Measurements from ENCODE around the gene FN1.

The FN1 gene

GRCh38 chr2:215369181-215369760 is 66.6 kb downstream of the FN1 start:
- no peaks in the 10 kb centered on the region for H3K27me3 ChIP-seq (ENCODE audit: control insufficient read depth in 1 of 2, insufficient read depth in 1 of 2, low read length in 2 of 2)
- no peak overlapping the region for H2BK5ac ChIP-seq (ENCODE audit: low read depth, low read length, poor library complexity, severe bottlenecking)
- no peak overlapping the region for H4K91ac ChIP-seq (ENCODE audit: low read length)
- H3K23ac ChIP-seq (ENCODE audit: low read length in 2 of 2), result no peak overlapping the region
- H2BK15ac ChIP-seq (ENCODE audit: low read depth, poor library complexity, severe bottlenecking), result no peak overlapping the region
- peak overlapping the region; percentile 26 for H3K27ac ChIP-seq (ENCODE audit: low read length, poor library complexity, severe bottlenecking)
- DNase-seq, result no peak
- no peak overlapping the region for H3K4ac ChIP-seq (ENCODE audit: low read depth in 1 of 2, low read length in 2 of 2)
- H3K14ac ChIP-seq (ENCODE audit: low read length in 2 of 2), result no peak overlapping the region
- H3K18ac ChIP-seq (ENCODE audit: low read depth in 1 of 2, low read length in 2 of 2), result no peak overlapping the region
- H2AFZ ChIP-seq (ENCODE audit: low read depth, low read length), result no peak overlapping the region
- H2BK12ac ChIP-seq (ENCODE audit: low read length in 2 of 2), result no peak overlapping the region
- no peak overlapping the region for H3K4me2 ChIP-seq (ENCODE audit: low read length, poor library complexity, severe bottlenecking)
- no peaks in the 10 kb centered on the region for H3K9me3 ChIP-seq (ENCODE audit: control insufficient read depth, low read length)
- H3K4me3 ChIP-seq (ENCODE audit: insufficient read depth in 1 of 2, low read depth in 1 of 2, low read length in 2 of 2), result no peak overlapping the region
- H3K79me1 ChIP-seq (replicated peaks; ENCODE audit: low read length, poor library complexity, severe bottlenecking), result no peaks in the 10 kb centered on the region
- peak overlapping the region; percentile 67 for H3K9ac ChIP-seq (ENCODE audit: low read length)
- peaks cover 7% of the 10 kb centered on the region for H3K4me1 ChIP-seq (ENCODE audit: control insufficient read depth, insufficient read depth, low read depth, low read length)
- 97% methylated on average over 2 of the region's 3 CpGs for WGBS
- no peak overlapping the region for H2AK5ac ChIP-seq (ENCODE audit: low read length, severe bottlenecking)
- H4K8ac ChIP-seq (ENCODE audit: low read length), result no peak overlapping the region
- peaks cover 35 to 97% of the 10 kb centered on the region in 2 experiments for H3K36me3 ChIP-seq (ENCODE audit: control insufficient read depth in 1 of 2, insufficient read depth in 2 of 2, low read depth in 1 of 2, low read length in 2 of 2)
- no peak overlapping the region for H2BK120ac ChIP-seq (ENCODE audit: low read depth, low read length)

- Histone ChIP-seq H2BK12ac (ENCODE audit: low read length in 2 of 2) (no peak overlapping the region), H3K9ac (ENCODE audit: low read length) (peak overlapping the region; percentile 67), H3K4ac (ENCODE audit: low read depth in 1 of 2, low read length in 2 of 2) (no peak overlapping the region), H3K4me1 (ENCODE audit: control insufficient read depth, insufficient read depth, low read depth, low read length) (peaks cover 7% of the 10 kb centered on the region), H3K4me3 (ENCODE audit: insufficient read depth in 1 of 2, low read depth in 1 of 2, low read length in 2 of 2) (no peak overlapping the region), H3K36me3 (ENCODE audit: control insufficient read depth in 1 of 2, insufficient read depth in 2 of 2, low read depth in 1 of 2, low read length in 2 of 2) (peaks cover 35 to 97% of the 10 kb centered on the region in 2 experiments), H3K27ac (ENCODE audit: low read length, poor library complexity, severe bottlenecking) (no peak overlapping the region), H4K91ac (ENCODE audit: low read length) (no peak overlapping the region), H3K4me2 (ENCODE audit: low read length, poor library complexity, severe bottlenecking) (no peak overlapping the region), H2BK120ac (ENCODE audit: low read depth, low read length) (no peak overlapping the region), H3K18ac (ENCODE audit: low read depth in 1 of 2, low read length in 2 of 2) (no peak overlapping the region), H3K9me3 (ENCODE audit: control insufficient read depth, low read length) (no peaks in the 10 kb centered on the region), H2AK5ac (ENCODE audit: low read length, severe bottlenecking) (no peak overlapping the region), H2AFZ (ENCODE audit: low read depth, low read length) (no peak overlapping the region), H2BK5ac (ENCODE audit: low read depth, low read length, poor library complexity, severe bottlenecking) (no peak overlapping the region), H3K79me1 (replicated peaks; ENCODE audit: low read length, poor library complexity, severe bottlenecking) (no peaks in the 10 kb centered on the region), H3K27me3 (ENCODE audit: control insufficient read depth in 1 of 2, insufficient read depth in 1 of 2, low read length in 2 of 2) (no peaks in the 10 kb centered on the region), H4K8ac (ENCODE audit: low read length) (no peak overlapping the region), H3K14ac (ENCODE audit: low read length in 2 of 2) (no peak overlapping the region), H3K23ac (ENCODE audit: low read length in 2 of 2) (no peak overlapping the region), H2BK15ac (ENCODE audit: low read depth, poor library complexity, severe bottlenecking) (no peak overlapping the region)
- DNase-seq, result no peak
These were observed 67.4 kb downstream of the FN1 start for GRCh38 chr2:215368493-215368809.

GRCh38 chr2:215367662-215368492 is 68.0 kb downstream of the FN1 start:
- peaks cover 7% of the 10 kb centered on the region for H3K4me1 ChIP-seq (ENCODE audit: control insufficient read depth, insufficient read depth, low read depth, low read length)
- H2AK5ac ChIP-seq (ENCODE audit: low read length, severe bottlenecking), result no peak overlapping the region
- no peak overlapping the region for H2AFZ ChIP-seq (ENCODE audit: low read depth, low read length)
- peaks cover 33 to 97% of the 10 kb centered on the region in 2 experiments for H3K36me3 ChIP-seq (ENCODE audit: control insufficient read depth in 1 of 2, insufficient read depth in 2 of 2, low read depth in 1 of 2, low read length in 2 of 2)
- H3K27ac ChIP-seq (ENCODE audit: low read length, poor library complexity, severe bottlenecking), result peak overlapping the region; percentile 41
- peak overlapping the region; percentile 67 for H3K9ac ChIP-seq (ENCODE audit: low read length)
- no peaks in the 10 kb centered on the region for H3K9me3 ChIP-seq (ENCODE audit: control insufficient read depth, low read length)
- DNase-seq, result peak; percentile 61
- H2BK120ac ChIP-seq (ENCODE audit: low read depth, low read length), result no peak overlapping the region
- H3K4ac ChIP-seq (ENCODE audit: low read depth in 1 of 2, low read length in 2 of 2), result no peak overlapping the region
- no peak overlapping the region for H2BK12ac ChIP-seq (ENCODE audit: low read length in 2 of 2)
- H3K4me3 ChIP-seq (ENCODE audit: insufficient read depth in 1 of 2, low read depth in 1 of 2, low read length in 2 of 2), result no peak overlapping the region
- H3K4me2 ChIP-seq (ENCODE audit: low read length, poor library complexity, severe bottlenecking), result no peak overlapping the region
- H2BK15ac ChIP-seq (ENCODE audit: low read depth, poor library complexity, severe bottlenecking), result no peak overlapping the region
- no peak overlapping the region for H4K8ac ChIP-seq (ENCODE audit: low read length)
- no peak overlapping the region for H3K14ac ChIP-seq (ENCODE audit: low read length in 2 of 2)
- H4K91ac ChIP-seq (ENCODE audit: low read length), result no peak overlapping the region
- WGBS, result 74% methylated on average over 10 of the region's 11 CpGs
- H3K79me1 ChIP-seq (replicated peaks; ENCODE audit: low read length, poor library complexity, severe bottlenecking), result no peaks in the 10 kb centered on the region
- no peaks in the 10 kb centered on the region for H3K27me3 ChIP-seq (ENCODE audit: control insufficient read depth in 1 of 2, insufficient read depth in 1 of 2, low read length in 2 of 2)
- H3K18ac ChIP-seq (ENCODE audit: low read depth in 1 of 2, low read length in 2 of 2), result no peak overlapping the region
- no peak overlapping the region for H3K23ac ChIP-seq (ENCODE audit: low read length in 2 of 2)
- no peak overlapping the region for H2BK5ac ChIP-seq (ENCODE audit: low read depth, low read length, poor library complexity, severe bottlenecking)

- Histone ChIP-seq H3K27ac (ENCODE audit: low read length, poor library complexity, severe bottlenecking) (no peak overlapping the region), H2AK5ac (ENCODE audit: low read length, severe bottlenecking) (no peak overlapping the region), H4K91ac (ENCODE audit: low read length) (no peak overlapping the region), H2BK120ac (ENCODE audit: low read depth, low read length) (no peak overlapping the region), H3K18ac (ENCODE audit: low read depth in 1 of 2, low read length in 2 of 2) (no peak overlapping the region), H3K79me1 (replicated peaks; ENCODE audit: low read length, poor library complexity, severe bottlenecking) (no peaks in the 10 kb centered on the region), H3K27me3 (ENCODE audit: control insufficient read depth in 1 of 2, insufficient read depth in 1 of 2, low read length in 2 of 2) (no peaks in the 10 kb centered on the region), H4K8ac (ENCODE audit: low read length) (no peak overlapping the region), H3K4me2 (ENCODE audit: low read length, poor library complexity, severe bottlenecking) (no peak overlapping the region), H2BK15ac (ENCODE audit: low read depth, poor library complexity, severe bottlenecking) (no peak overlapping the region), H3K4me1 (ENCODE audit: control insufficient read depth, insufficient read depth, low read depth, low read length) (peaks cover 10% of the 10 kb centered on the region), H3K9me3 (ENCODE audit: control insufficient read depth, low read length) (no peaks in the 10 kb centered on the region), H3K14ac (ENCODE audit: low read length in 2 of 2) (no peak overlapping the region), H3K36me3 (ENCODE audit: control insufficient read depth in 1 of 2, insufficient read depth in 2 of 2, low read depth in 1 of 2, low read length in 2 of 2) (peaks cover 35 to 97% of the 10 kb centered on the region in 2 experiments), H3K9ac (ENCODE audit: low read length) (peak overlapping the region; percentile 67), H2BK5ac (ENCODE audit: low read depth, low read length, poor library complexity, severe bottlenecking) (no peak overlapping the region), H2AFZ (ENCODE audit: low read depth, low read length) (no peak overlapping the region), H3K23ac (ENCODE audit: low read length in 2 of 2) (no peak overlapping the region), H3K4ac (ENCODE audit: low read depth in 1 of 2, low read length in 2 of 2) (no peak overlapping the region), H2BK12ac (ENCODE audit: low read length in 2 of 2) (no peak overlapping the region), H3K4me3 (ENCODE audit: insufficient read depth in 1 of 2, low read depth in 1 of 2, low read length in 2 of 2) (no peak overlapping the region)
- DNase-seq, result no peak
- 100% methylated on average over 1 of the region's 4 CpGs for WGBS
These were observed 69.3 kb downstream of the FN1 start for GRCh38 chr2:215366440-215367032.
